ENCODE measurements around the gene TMEM209. TPM values are rescaled to one million over a fixed set of nuclear protein-coding genes. Genes with fewer than 3 reads are reported as not detected.

The TMEM209 gene
- polyA plus RNA-seq, 1 donor (not counting 4 experiments of a cell fraction or from before 2014, with no cell fraction given), result 20.0 TPM

GRCh38 chr7:130201796-130202195 lies 3.4 kb downstream of the TMEM209 start:
- Histone ChIP-seq H3K27me3 (ENCODE audit: control insufficient read depth, extremely low read depth, insufficient read depth, low read length) (no peaks in the 10 kb centered on the region), H3K9me1 (ENCODE audit: control insufficient read depth, extremely low read depth, insufficient read depth, low read length) (no peaks in the 10 kb centered on the region), H2AFZ (ENCODE audit: control insufficient read depth, low read length) (no peak overlapping the region), H3K36me3 (ENCODE audit: control insufficient read depth in 2 of 2, extremely low read depth in 1 of 2, insufficient read depth in 2 of 2, low read length in 2 of 2) (peaks cover 7 to 10% of the 10 kb centered on the region in 2 experiments), H3K9me3 (ENCODE audit: control insufficient read depth, low read depth, low read length) (no peaks in the 10 kb centered on the region), H3K4me3 (ENCODE audit: control insufficient read depth in 2 of 3, extremely low read depth in 1 of 3, insufficient read depth in 2 of 3, low read depth in 1 of 3, low read length in 3 of 3) (no peak overlapping the region), H3K4me2 (ENCODE audit: control insufficient read depth, extremely low read depth, insufficient read depth, low read depth, low read length) (no peak overlapping the region), H3K9ac (ENCODE audit: control insufficient read depth, extremely low read depth, insufficient read depth, low read length) (no peak overlapping the region), H3K79me2 (ENCODE audit: control insufficient read depth, insufficient read depth, low read length) (peaks cover 15% of the 10 kb centered on the region), H3K27ac (ENCODE audit: control insufficient read depth, insufficient read depth, low read length) (no peak overlapping the region), H4K20me1 (ENCODE audit: control insufficient read depth, extremely low read depth, insufficient read depth, low read length) (no peaks in the 10 kb centered on the region), H3K4me1 (ENCODE audit: control insufficient read depth, extremely low read depth, insufficient read depth, low read length) (peaks cover 4% of the 10 kb centered on the region)
- TF ChIP-seq CTCF (optimal IDR thresholded peaks at IDR 0.05 in 1 of 3, IDR thresholded peaks at IDR 0.05 in 1 of 3, conservative IDR thresholded peaks at IDR 0.05 in 1 of 3; ENCODE audit: extremely low read depth in 1 of 3, insufficient read depth in 2 of 3, low read length in 3 of 3) (no peak), EZH2 (IDR thresholded peaks at IDR 0.05; ENCODE audit: low read length) (no peak)
- no peak for DNase-seq (ENCODE audit: low read depth, low spot score)
- no peak for FAIRE-seq
- dilution Hi-C loops (cut with MboI; ENCODE audit: extremely low pct_ligation_motif_present, low sequenced_read_pairs), result no loop called here

GRCh38 chr7:130197094-130197493 lies 8.1 kb downstream of the TMEM209 start:
- FAIRE-seq (no peak), DNase-seq (ENCODE audit: low read depth, low spot score) (no peak)
- dilution Hi-C loops (cut with MboI; ENCODE audit: extremely low pct_ligation_motif_present, low sequenced_read_pairs), result no loop called here
- H3K4me1 ChIP-seq (ENCODE audit: control insufficient read depth, extremely low read depth, insufficient read depth, low read length), result no peaks in the 10 kb centered on the region
- TF ChIP-seq EZH2 (IDR thresholded peaks at IDR 0.05; ENCODE audit: low read length) (no peak), CTCF (optimal IDR thresholded peaks at IDR 0.05 in 1 of 3, IDR thresholded peaks at IDR 0.05 in 1 of 3, conservative IDR thresholded peaks at IDR 0.05 in 1 of 3; ENCODE audit: extremely low read depth in 1 of 3, insufficient read depth in 2 of 3, low read length in 3 of 3) (no peak)
- no peaks in the 10 kb centered on the region for H3K27me3 ChIP-seq (ENCODE audit: control insufficient read depth, extremely low read depth, insufficient read depth, low read length)
- H3K79me2 ChIP-seq (ENCODE audit: control insufficient read depth, insufficient read depth, low read length), result peaks cover 2% of the 10 kb centered on the region
- no peaks in the 10 kb centered on the region for H3K9me1 ChIP-seq (ENCODE audit: control insufficient read depth, extremely low read depth, insufficient read depth, low read length)
- no peak overlapping the region for H3K4me2 ChIP-seq (ENCODE audit: control insufficient read depth, extremely low read depth, insufficient read depth, low read depth, low read length)
- no peak overlapping the region for H3K27ac ChIP-seq (ENCODE audit: control insufficient read depth, insufficient read depth, low read length)
- H3K9me3 ChIP-seq (ENCODE audit: control insufficient read depth, low read depth, low read length), result no peaks in the 10 kb centered on the region
- no peaks in the 10 kb centered on the region for H4K20me1 ChIP-seq (ENCODE audit: control insufficient read depth, extremely low read depth, insufficient read depth, low read length)
- H3K4me3 ChIP-seq (ENCODE audit: control insufficient read depth in 2 of 3, extremely low read depth in 1 of 3, insufficient read depth in 2 of 3, low read depth in 1 of 3, low read length in 3 of 3), result no peak overlapping the region
- no peak overlapping the region for H2AFZ ChIP-seq (ENCODE audit: control insufficient read depth, low read length)
- no peak overlapping the region for H3K9ac ChIP-seq (ENCODE audit: control insufficient read depth, extremely low read depth, insufficient read depth, low read length)
- H3K36me3 ChIP-seq (ENCODE audit: control insufficient read depth in 2 of 2, extremely low read depth in 1 of 2, insufficient read depth in 2 of 2, low read length in 2 of 2), result peaks cover 7 to 13% of the 10 kb centered on the region in 2 experiments

All from keratinocyte (primary cell).